ENCODE data around the gene CEP350.

The CEP350 gene

DNA sequence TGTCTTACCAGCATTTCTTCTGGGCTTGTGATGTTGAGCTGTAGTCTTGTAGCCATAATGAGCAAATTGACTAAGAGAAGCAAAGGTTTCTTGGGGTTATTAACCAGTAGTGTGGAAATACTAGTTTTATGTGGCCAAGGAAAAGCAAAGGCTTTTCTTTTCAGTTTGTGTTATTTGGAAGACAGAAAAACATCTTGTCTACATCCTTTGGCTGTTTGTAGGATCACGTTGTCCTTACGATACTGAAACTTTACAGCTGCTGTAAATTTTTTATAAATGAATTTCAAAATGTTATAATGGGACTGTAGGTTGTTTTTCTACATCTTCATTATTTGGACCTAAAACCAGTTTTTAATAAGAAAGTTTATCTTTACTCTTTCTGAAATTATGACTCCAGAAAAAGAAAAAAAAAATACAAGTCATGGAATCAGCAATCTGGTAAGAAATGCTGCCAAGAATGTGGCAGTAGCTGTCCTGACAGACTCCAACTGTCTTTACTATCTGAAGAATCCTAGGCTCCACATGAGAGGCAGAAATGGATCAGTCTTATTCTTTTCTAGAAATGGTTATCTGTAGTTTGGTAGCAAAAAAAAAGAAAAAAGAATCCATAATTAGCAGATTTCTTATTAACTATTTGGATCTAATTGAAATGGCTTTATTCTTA is 158.5 kb downstream of the CEP350 start:
- Histone ChIP-seq H3K4me3 (ENCODE audit: insufficient read length, low read depth) (no peak overlapping the region), H3K4me1 (ENCODE audit: insufficient read depth, insufficient read length) (no peaks in the 10 kb centered on the region), H3K27me3 (ENCODE audit: insufficient read depth, insufficient read length) (no peaks in the 10 kb centered on the region), H3K9me3 (ENCODE audit: insufficient read depth, low read length) (no peaks in the 10 kb centered on the region), H3K36me3 (ENCODE audit: insufficient read depth, insufficient read length, low read length) (peaks cover 33% of the 10 kb centered on the region), H3K9ac (ENCODE audit: insufficient read length, low read depth) (no peak overlapping the region)
- TF ChIP-seq YY1 (IDR thresholded peaks at IDR 0.05; ENCODE audit: insufficient read depth, insufficient read length) (no peak), SUZ12 (IDR thresholded peaks at IDR 0.05; ENCODE audit: extremely low read depth, insufficient read depth, insufficient read length) (no peak), ZNF274 (IDR thresholded peaks at IDR 0.05; ENCODE audit: low read depth, low read length) (no peak)
- no peak for DNase-seq (ENCODE audit: low read depth, low spot score)

DNA sequence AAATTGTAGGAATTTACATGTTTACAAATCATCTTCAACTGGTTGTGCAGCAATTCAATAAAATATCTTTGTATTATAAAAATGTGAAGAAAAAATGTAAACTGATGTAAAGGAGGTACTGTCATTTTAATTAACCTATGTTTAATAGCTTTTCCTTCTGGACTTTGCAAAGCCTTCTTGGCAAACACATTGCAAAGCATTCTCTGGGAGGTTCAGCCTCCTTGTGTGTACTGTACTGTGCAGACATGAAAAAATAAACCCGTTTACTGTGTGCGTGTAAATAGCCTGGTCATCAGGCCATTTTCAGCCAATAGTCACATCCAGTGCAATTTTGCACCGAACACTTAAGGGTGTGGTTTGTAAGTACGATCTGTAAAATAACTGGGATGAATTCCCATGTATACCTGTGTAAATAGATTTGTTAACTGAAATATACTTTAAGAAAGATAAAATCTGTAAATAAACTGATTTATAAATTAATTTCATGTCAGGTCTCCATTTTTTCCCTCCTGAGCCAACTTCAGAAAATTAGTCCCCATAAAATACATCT is 159.9 kb downstream of the CEP350 start:
- Histone ChIP-seq H3K36me3 (ENCODE audit: insufficient read depth, insufficient read length, low read length) (peaks cover 32% of the 10 kb centered on the region), H3K9me3 (ENCODE audit: insufficient read depth, low read length) (no peaks in the 10 kb centered on the region), H3K9ac (ENCODE audit: insufficient read length, low read depth) (no peak overlapping the region), H3K4me1 (ENCODE audit: insufficient read depth, insufficient read length) (no peaks in the 10 kb centered on the region), H3K27me3 (ENCODE audit: insufficient read depth, insufficient read length) (no peaks in the 10 kb centered on the region), H3K4me3 (ENCODE audit: insufficient read length, low read depth) (no peak overlapping the region)
- TF ChIP-seq ZNF274 (IDR thresholded peaks at IDR 0.05; ENCODE audit: low read depth, low read length) (no peak), SUZ12 (IDR thresholded peaks at IDR 0.05; ENCODE audit: extremely low read depth, insufficient read depth, insufficient read length) (no peak), YY1 (IDR thresholded peaks at IDR 0.05; ENCODE audit: insufficient read depth, insufficient read length) (no peak)
- no peak for DNase-seq (ENCODE audit: low read depth, low spot score)

DNA sequence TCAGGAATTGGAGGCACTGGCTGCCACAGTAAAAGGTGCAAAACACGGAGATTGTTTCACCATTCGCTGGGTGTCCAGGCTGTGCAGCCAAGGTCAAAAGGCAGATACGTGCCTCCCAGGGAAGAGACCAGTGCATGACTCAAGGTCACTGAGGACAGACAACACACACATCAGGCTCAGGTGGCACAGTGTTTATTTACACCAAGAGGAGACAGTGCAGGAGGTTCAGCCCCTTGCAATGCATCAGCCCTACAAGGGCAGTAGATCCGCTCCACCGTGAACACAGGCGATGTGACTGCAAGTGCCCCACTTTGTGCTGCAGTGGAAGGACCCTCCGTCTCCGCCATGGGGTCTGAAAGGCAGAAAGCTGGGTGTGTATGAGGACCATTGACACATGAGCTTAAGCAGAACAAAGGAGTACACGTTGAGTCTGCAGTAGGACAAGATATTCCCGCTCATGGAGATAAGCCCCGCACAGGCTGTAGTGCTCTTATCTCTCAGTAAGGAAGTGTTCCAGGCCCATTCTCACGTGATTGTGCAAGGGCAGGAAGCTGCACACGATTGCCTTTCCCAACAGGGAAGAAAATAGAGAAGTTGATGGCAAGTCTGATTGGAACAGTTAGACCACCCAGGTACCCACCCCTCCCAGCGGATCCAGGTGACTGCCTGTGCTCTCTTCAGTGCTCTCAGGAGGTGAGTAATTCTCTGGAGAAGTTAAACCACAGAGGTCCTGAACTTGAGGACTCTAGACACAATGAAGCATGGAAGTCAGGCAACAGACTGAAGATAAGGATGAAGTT is 162.6 kb downstream of the CEP350 start:
- Histone ChIP-seq H3K9ac (ENCODE audit: insufficient read length, low read depth) (no peak overlapping the region), H3K4me1 (ENCODE audit: insufficient read depth, insufficient read length) (no peaks in the 10 kb centered on the region), H3K9me3 (ENCODE audit: insufficient read depth, low read length) (no peaks in the 10 kb centered on the region), H3K36me3 (ENCODE audit: insufficient read depth, insufficient read length, low read length) (peaks cover 11% of the 10 kb centered on the region), H3K27me3 (ENCODE audit: insufficient read depth, insufficient read length) (no peaks in the 10 kb centered on the region), H3K4me3 (ENCODE audit: insufficient read length, low read depth) (no peak overlapping the region)
- TF ChIP-seq SUZ12 (IDR thresholded peaks at IDR 0.05; ENCODE audit: extremely low read depth, insufficient read depth, insufficient read length) (no peak), YY1 (IDR thresholded peaks at IDR 0.05; ENCODE audit: insufficient read depth, insufficient read length) (no peak), ZNF274 (IDR thresholded peaks at IDR 0.05; ENCODE audit: low read depth, low read length) (no peak)
- DNase-seq (ENCODE audit: low read depth, low spot score) = no peak

DNA sequence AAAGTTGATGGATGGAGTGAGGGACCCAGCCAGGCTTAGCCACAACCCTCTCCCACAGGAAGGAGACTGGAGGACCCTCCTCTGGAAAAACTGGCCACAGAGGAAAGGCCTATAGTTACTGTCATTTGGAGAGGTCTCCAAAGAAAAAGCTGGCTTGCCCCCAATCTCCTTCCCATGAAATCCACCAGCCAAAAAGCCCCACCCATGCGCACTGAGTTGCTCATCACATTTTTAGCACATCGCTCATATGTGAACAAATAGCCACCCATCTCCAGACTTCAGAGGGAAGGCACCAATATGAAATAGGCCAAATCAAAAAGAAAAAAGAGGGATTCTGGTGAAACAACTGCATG is 163.1 kb downstream of the CEP350 start:
- peaks cover 5% of the 10 kb centered on the region for H3K36me3 ChIP-seq (ENCODE audit: insufficient read depth, insufficient read length, low read length)
- H3K4me1 ChIP-seq (ENCODE audit: insufficient read depth, insufficient read length) = no peaks in the 10 kb centered on the region
- H3K9me3 ChIP-seq (ENCODE audit: insufficient read depth, low read length) = no peaks in the 10 kb centered on the region
- TF ChIP-seq ZNF274 (IDR thresholded peaks at IDR 0.05; ENCODE audit: low read depth, low read length) (no peak), YY1 (IDR thresholded peaks at IDR 0.05; ENCODE audit: insufficient read depth, insufficient read length) (no peak), SUZ12 (IDR thresholded peaks at IDR 0.05; ENCODE audit: extremely low read depth, insufficient read depth, insufficient read length) (no peak)
- no peaks in the 10 kb centered on the region for H3K27me3 ChIP-seq (ENCODE audit: insufficient read depth, insufficient read length)
- H3K4me3 ChIP-seq (ENCODE audit: insufficient read length, low read depth) = no peak overlapping the region
- no peak overlapping the region for H3K9ac ChIP-seq (ENCODE audit: insufficient read length, low read depth)
- no peak for DNase-seq (ENCODE audit: low read depth, low spot score)

DNA sequence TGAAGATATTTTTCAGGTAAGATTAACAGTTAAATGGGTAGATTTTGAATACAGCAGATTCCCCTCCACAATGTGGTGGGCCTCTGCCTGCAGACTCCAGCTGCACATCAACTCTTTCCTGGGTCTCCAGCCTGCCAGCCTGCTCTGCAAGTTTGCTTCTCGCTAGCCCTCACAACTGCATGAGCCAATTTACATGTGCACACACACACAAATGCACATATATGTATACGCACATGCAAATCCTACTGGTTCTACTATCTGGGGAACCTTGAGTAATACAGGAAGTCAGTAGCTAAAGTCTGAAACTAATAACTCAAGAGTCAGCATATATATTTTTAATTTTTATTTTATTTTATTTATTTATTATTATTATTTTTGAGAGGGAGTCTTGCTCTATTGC is 165.2 kb downstream of the CEP350 start:
- no peak for DNase-seq (ENCODE audit: low read depth, low spot score)
- Histone ChIP-seq H3K27me3 (ENCODE audit: insufficient read depth, insufficient read length) (no peaks in the 10 kb centered on the region), H3K4me3 (ENCODE audit: insufficient read length, low read depth) (no peak overlapping the region), H3K4me1 (ENCODE audit: insufficient read depth, insufficient read length) (no peaks in the 10 kb centered on the region), H3K9ac (ENCODE audit: insufficient read length, low read depth) (no peak overlapping the region), H3K36me3 (ENCODE audit: insufficient read depth, insufficient read length, low read length) (peaks cover 2% of the 10 kb centered on the region), H3K9me3 (ENCODE audit: insufficient read depth, low read length) (no peaks in the 10 kb centered on the region)
- TF ChIP-seq YY1 (IDR thresholded peaks at IDR 0.05; ENCODE audit: insufficient read depth, insufficient read length) (no peak), SUZ12 (IDR thresholded peaks at IDR 0.05; ENCODE audit: extremely low read depth, insufficient read depth, insufficient read length) (no peak), ZNF274 (IDR thresholded peaks at IDR 0.05; ENCODE audit: low read depth, low read length) (no peak)

DNA sequence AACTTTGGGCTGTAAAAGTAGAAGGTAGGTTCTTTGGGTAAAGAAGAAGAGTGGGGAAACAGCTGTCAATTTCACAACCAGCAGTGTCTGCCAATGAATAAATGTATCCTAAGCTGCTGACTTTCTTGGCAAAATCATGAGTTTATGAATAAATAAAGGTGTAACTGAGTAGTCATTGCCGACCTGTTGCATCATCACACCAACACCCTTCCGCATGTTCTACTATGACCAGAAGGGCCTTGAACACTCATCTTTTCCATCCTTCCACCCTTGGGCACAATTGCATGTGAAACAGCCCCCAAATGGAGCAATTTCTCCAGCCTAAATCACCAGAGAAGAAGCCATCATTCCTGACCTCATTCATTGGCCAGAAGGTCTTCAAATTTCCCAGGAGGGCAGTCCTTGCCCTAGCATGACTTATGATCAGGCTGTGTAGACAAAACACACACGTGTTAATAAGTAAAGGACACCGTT is 168.9 kb downstream of the CEP350 start:
- DNase-seq (ENCODE audit: low read depth, low spot score) = no peak
- Histone ChIP-seq H3K36me3 (ENCODE audit: insufficient read depth, insufficient read length, low read length) (no peaks in the 10 kb centered on the region), H3K4me3 (ENCODE audit: insufficient read length, low read depth) (no peak overlapping the region), H3K9ac (ENCODE audit: insufficient read length, low read depth) (no peak overlapping the region), H3K4me1 (ENCODE audit: insufficient read depth, insufficient read length) (no peaks in the 10 kb centered on the region), H3K27me3 (ENCODE audit: insufficient read depth, insufficient read length) (no peaks in the 10 kb centered on the region), H3K9me3 (ENCODE audit: insufficient read depth, low read length) (no peaks in the 10 kb centered on the region)
- TF ChIP-seq ZNF274 (IDR thresholded peaks at IDR 0.05; ENCODE audit: low read depth, low read length) (no peak), SUZ12 (IDR thresholded peaks at IDR 0.05; ENCODE audit: extremely low read depth, insufficient read depth, insufficient read length) (no peak), YY1 (IDR thresholded peaks at IDR 0.05; ENCODE audit: insufficient read depth, insufficient read length) (no peak)

DNA sequence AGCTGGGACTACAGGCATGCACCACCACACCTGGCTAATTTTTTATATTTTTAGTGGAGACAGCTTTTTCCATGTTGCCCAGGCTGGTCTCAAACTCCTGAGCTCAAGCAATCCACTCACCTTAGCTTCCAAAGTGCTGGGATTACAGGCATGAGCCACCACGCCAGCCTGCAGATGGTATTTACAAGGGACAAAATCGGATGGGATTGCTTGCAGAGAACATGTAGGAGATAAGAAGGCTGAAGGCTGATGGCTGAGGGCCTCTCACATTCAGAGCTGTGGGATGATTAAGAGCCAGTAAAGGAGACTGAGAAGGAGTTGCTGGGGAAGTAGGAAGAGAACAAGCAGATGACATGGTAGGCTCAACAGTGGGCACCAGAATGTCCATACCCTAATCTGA is 176.0 kb downstream of the CEP350 start:
- Histone ChIP-seq H3K36me3 (ENCODE audit: insufficient read depth, insufficient read length, low read length) (no peaks in the 10 kb centered on the region), H3K4me3 (ENCODE audit: insufficient read length, low read depth) (no peak overlapping the region), H3K4me1 (ENCODE audit: insufficient read depth, insufficient read length) (peaks cover 2% of the 10 kb centered on the region), H3K27me3 (ENCODE audit: insufficient read depth, insufficient read length) (no peaks in the 10 kb centered on the region), H3K9ac (ENCODE audit: insufficient read length, low read depth) (no peak overlapping the region), H3K9me3 (ENCODE audit: insufficient read depth, low read length) (no peaks in the 10 kb centered on the region)
- TF ChIP-seq YY1 (IDR thresholded peaks at IDR 0.05; ENCODE audit: insufficient read depth, insufficient read length) (no peak), SUZ12 (IDR thresholded peaks at IDR 0.05; ENCODE audit: extremely low read depth, insufficient read depth, insufficient read length) (no peak), ZNF274 (IDR thresholded peaks at IDR 0.05; ENCODE audit: low read depth, low read length) (no peak)
- DNase-seq (ENCODE audit: low read depth, low spot score) = no peak

All from NT2/D1 (cell line).